ENCODE data around the gene CHERP.

The CHERP gene, protein sequence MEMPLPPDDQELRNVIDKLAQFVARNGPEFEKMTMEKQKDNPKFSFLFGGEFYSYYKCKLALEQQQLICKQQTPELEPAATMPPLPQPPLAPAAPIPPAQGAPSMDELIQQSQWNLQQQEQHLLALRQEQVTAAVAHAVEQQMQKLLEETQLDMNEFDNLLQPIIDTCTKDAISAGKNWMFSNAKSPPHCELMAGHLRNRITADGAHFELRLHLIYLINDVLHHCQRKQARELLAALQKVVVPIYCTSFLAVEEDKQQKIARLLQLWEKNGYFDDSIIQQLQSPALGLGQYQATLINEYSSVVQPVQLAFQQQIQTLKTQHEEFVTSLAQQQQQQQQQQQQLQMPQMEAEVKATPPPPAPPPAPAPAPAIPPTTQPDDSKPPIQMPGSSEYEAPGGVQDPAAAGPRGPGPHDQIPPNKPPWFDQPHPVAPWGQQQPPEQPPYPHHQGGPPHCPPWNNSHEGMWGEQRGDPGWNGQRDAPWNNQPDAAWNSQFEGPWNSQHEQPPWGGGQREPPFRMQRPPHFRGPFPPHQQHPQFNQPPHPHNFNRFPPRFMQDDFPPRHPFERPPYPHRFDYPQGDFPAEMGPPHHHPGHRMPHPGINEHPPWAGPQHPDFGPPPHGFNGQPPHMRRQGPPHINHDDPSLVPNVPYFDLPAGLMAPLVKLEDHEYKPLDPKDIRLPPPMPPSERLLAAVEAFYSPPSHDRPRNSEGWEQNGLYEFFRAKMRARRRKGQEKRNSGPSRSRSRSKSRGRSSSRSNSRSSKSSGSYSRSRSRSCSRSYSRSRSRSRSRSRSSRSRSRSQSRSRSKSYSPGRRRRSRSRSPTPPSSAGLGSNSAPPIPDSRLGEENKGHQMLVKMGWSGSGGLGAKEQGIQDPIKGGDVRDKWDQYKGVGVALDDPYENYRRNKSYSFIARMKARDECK

DNA sequence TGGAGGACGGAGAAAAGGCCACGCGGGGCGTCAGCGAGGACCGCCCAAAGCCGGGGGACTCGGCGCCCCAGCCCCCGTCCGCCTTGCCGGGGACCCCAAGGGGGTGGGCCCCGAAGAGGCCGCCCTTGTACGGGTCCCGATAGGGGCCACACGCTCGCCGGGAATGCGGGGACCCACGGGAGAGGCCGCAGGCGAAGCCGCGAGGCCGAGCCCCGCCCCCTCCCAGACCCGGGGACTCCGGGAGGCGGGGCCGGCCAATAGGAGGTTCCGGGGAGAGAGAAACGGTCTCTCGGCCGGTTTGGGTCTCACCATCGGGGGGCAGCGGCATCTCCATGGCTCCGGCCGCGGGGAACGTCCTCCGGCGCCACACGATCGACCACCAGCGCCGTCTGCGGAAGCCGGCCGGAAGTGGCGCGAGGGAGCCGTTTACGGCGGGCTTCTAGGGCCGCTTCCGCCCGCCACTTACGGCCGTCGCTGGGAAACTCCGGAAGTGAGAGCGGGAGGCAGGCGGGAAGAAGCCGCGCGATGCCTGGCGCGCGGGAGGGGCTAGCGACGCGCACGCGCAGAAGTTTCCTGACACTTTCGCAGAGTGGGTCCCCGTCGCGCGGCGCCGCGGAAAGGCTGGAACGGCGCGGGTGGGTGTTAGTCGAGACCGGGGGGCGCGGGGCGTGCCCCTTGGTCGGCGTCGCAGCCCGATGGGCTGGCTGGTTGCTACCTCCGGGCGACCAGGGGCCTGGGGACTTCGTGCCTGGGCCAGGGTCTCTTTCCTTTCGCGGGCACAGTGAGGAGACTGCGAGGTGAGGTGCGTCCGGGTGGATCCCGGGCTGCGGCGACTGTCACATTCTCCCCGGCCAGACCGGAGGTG lies at the start of gene CHERP:
TSS of gene CHERP (minus strand) at position 393 of the 865 bp plus-strand sequence. CDS start at position 334, 59 bp downstream.
- Histone ChIP-seq H3K36me3 (ENCODE audit: insufficient read depth, low read length) (peaks cover 12% of the 10 kb centered on the region), H3K4me1 (ENCODE audit: insufficient read depth, low read length) (0 out of 2 replicates have a peak, but pooled peaks cover 4% of the 10 kb centered on the region), H3K9me3 (ENCODE audit: control insufficient read depth, insufficient read depth, low read length) (no peaks in the 10 kb centered on the region), H3K9ac (ENCODE audit: low read depth, low read length) (peak within 1 kb of the TSS; percentile 100)

DNA sequence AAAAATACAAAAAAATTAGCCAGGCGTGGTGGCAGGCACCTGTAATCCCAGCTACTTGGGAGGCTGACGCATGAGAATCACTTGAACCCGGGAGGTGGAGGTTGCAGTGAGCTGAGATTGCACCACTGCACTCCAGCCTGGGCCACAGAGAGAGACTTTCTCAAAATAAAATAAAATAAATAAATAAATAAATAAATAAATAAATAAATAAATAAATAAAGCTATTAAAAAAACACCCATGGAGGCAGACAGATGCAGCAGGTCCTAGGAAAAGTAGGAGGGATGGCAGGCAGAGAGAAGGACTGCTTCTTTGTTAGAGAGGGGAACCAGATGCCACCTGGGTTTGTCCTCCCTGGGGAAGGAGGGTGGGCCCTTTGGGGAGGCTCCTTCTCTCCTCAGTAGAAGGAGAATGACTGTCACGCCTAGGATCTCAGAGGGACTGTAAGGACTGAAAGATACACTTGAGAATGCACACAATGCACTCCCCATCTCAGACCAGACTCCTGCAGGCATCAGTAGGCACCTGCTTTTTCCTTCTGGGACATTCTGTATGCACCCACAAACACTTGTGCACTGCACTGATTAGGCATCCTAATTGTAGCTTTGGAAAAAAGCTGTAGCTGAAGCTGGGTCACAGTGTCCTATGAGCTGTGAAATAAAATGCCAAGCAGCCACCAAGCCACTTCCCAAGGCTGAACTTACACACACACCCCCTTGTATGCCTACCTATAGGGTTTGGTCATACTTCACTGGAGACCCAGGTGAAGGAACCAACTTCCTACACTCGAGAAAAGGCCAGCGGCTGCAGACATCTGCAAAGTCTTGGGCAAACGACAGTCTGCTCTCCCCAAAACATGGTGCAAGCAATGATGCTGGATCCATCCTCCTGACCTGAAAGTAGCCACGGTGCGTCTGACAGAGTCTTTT lies 48.9 kb upstream of the CHERP start:
- H3K36me3 ChIP-seq (ENCODE audit: insufficient read depth, low read length) = 0 out of 2 replicates have a peak, but pooled peaks cover 2% of the 10 kb centered on the region
- H3K9me3 ChIP-seq (ENCODE audit: control insufficient read depth, insufficient read depth, low read length) = no peaks in the 10 kb centered on the region
- H3K4me1 ChIP-seq (ENCODE audit: insufficient read depth, low read length) = peaks cover 31% of the 10 kb centered on the region
- no peak overlapping the region for H3K9ac ChIP-seq (ENCODE audit: low read depth, low read length)

DNA sequence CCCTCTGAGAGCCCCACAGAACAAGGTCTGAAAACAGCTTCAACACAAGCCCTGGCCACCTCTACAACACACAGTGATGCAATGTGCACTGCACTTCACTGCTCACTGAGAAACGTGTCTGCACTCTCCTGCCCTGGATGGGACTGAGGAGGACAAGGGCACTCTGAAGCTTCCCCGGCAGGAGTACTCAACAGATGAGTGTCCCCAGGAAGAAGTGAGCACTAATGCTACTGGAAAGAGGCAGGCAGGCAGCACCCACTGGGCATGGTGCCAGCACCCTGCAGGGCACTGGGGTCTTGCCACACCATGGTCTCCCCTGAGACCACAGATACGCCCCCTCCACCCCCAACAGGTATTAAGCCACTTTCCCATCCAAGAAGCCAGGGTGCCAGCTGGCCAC lies 47.7 kb upstream of the CHERP start:
- no peak overlapping the region for H3K9ac ChIP-seq (ENCODE audit: low read depth, low read length)
- peaks cover 42% of the 10 kb centered on the region for H3K4me1 ChIP-seq (ENCODE audit: insufficient read depth, low read length)
- H3K9me3 ChIP-seq (ENCODE audit: control insufficient read depth, insufficient read depth, low read length) = no peaks in the 10 kb centered on the region
- no peaks in the 10 kb centered on the region for H3K36me3 ChIP-seq (ENCODE audit: insufficient read depth, low read length)

DNA sequence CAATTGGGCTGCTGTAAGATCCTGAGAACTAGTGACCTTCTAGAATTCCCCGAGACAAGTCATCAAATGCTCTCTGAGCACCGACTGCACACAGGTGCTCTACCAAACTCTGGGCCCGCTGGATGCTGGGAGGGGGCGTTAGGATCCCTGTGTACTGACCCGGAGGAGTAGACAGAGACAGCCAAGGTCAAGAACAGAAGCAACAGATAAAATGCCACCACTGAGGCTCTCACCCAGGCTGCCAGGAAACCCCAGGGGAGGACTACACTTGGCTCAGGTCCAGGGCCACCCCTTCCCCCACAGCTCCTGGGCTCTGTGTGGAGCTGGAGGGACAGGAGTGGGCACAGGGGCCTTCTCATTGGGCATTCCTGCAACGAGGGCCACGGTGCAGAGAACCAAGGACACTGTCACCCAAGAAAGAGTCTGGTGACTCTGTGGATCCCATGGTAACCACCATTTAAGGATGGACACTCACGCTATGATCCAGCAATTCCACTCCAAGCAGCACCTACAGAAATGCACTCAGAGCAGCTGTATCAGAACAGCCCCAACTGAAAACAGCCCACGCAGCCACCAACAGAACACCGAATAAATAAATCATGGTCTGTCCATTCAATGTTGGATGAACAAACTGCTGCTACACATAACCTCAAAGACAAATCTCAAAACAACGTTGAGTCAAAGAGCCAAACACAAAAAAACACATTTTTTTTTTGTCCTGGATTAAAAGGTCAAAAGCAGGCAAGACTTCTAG lies 46.8 kb upstream of the CHERP start:
- Histone ChIP-seq H3K9ac (ENCODE audit: low read depth, low read length) (no peak overlapping the region), H3K4me1 (ENCODE audit: insufficient read depth, low read length) (peaks cover 50% of the 10 kb centered on the region), H3K9me3 (ENCODE audit: control insufficient read depth, insufficient read depth, low read length) (no peaks in the 10 kb centered on the region), H3K36me3 (ENCODE audit: insufficient read depth, low read length) (no peaks in the 10 kb centered on the region)

DNA sequence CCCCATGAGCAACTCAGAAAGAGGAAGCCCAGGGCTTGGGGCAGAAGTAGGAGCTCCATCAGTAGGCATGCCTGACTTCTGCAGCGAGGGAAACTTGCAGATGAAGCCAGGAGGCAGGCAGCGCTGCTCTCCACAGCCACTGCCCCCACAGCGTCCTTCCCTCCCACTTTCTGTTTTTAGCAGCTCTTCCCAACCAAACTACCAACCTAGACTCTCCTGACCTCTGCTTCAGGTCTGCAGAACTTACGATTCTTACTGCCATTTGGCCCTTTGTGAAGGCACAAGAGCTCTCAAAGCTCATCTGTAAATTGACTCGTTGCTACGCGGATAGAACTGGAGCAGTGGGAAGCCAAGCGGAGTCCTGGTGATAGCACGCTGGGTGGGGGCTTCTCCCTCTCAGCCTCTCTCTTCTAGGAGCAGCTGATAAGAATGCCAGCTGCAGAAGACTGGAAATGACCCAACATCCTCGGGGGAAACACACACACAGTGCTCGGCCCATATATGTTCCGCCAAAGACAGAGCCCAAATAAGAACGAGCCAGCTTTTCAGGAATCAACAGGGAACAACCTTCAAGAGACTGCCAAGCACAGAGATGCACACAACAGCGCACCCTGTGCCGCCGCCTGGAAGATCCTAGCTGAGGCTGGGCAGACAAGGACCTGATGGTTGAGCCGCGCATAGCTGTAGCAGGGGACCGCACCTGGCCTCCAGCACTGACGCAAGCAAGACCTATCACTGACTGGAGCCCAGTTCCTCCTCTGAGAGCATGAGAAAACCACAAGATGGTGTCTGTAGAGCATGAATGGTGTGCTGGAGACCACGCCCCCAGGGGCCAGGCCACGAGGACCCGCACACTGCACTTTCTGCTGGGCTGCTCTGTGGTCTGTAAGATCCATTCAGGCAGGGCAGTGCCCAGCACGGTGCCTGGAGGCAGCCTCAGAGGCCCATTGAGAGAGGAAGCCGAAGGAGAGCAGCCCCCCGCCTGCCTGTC lies 45.9 kb upstream of the CHERP start:
- Histone ChIP-seq H3K9ac (ENCODE audit: low read depth, low read length) (no peak overlapping the region), H3K4me1 (ENCODE audit: insufficient read depth, low read length) (peaks cover 55% of the 10 kb centered on the region), H3K9me3 (ENCODE audit: control insufficient read depth, insufficient read depth, low read length) (no peaks in the 10 kb centered on the region), H3K36me3 (ENCODE audit: insufficient read depth, low read length) (no peaks in the 10 kb centered on the region)

DNA sequence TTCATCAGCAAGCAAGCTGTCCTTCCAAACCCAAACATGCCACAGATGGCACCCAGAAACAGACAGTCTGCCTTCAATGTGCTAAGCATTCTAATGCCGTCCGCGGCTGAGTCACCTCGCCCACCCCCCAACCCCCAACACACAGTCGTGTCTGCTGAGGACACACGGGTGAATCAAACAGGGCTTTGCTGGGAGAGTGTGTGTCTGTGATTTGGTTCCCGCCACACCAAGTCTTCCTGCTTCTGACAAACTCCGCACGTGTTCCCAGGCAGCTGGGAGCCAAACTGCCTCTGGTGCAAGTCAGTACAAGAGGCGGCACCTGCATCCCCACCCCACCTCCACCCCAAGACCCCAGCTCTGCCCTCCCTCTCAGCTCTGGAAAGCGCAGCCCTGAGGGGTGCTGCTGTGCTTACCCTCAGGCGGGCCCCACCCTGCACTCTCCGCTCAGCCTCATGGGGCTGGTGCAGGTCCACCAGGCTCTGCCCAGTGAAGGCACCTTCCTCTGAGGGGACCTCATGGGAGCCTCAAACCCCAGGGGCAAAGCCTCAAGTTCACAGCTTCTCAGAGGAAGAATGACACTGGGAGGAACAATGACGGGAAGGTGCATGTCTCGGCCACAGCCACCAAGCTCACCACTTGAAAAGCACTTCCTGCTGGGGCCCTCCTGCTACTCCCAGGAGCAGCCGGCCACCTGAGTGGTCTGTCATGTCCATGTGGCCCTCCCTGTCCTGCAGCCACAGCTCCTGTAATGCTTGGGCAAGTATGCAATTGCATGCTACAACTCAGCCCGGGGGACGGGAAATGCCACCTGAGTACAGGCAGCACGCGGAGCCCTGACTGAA lies 45.0 kb upstream of the CHERP start:
- H3K36me3 ChIP-seq (ENCODE audit: insufficient read depth, low read length) = no peaks in the 10 kb centered on the region
- H3K9ac ChIP-seq (ENCODE audit: low read depth, low read length) = no peak overlapping the region
- H3K9me3 ChIP-seq (ENCODE audit: control insufficient read depth, insufficient read depth, low read length) = no peaks in the 10 kb centered on the region
- H3K4me1 ChIP-seq (ENCODE audit: insufficient read depth, low read length) = peaks cover 55% of the 10 kb centered on the region

DNA sequence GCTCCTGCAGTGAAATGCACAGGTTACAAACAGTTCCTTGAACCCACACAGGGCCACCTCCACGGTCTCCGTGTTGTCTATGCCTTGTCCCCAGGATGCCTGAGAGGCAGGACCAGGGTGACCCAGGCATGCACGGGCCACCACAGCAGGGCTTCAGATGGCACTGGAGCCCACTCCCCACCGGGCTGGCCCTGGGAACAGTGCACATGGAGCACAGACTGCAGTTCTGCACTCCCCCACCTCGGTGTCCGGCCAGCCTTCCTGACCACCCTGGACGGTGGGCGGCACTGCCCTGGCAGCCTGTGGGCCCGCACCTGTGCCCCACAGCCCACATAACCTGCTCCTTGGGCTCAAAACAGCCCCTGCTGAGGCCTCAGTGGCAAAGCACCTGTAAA lies 44.2 kb upstream of the CHERP start:
- Histone ChIP-seq H3K9me3 (ENCODE audit: control insufficient read depth, insufficient read depth, low read length) (no peaks in the 10 kb centered on the region), H3K9ac (ENCODE audit: low read depth, low read length) (no peak overlapping the region)

DNA sequence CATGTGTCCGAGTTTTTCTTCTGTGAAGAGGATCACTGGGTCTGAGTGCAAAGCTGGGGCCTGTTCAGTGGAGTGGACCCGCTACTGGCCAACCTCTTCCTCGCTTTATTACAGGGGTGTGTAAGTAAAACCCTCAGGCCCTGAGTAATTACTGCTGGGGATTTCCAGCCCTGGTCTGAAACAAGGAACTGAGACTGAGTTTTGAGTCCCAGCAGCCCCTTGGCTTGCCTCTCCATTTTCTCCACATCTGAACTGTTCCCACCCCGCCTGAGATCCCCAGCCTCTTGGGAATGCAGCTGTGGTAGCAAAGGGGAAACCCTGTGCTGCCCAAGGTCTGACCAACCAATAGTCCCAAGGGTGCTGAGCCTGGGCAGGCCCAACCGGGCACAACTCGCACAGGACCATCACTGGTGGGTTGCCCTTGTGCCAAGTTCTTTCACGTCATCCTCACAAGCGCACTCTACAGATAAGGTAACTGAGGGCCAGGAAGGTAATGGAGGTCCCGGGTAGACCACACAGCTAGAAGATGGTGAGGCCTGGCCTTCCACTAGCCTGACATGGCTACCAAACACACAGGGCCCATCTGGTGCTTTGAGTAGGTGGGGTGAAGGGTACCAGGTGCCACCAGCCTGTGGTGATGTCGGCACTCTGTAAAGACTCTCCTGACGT lies 43.7 kb upstream of the CHERP start:
- H3K36me3 ChIP-seq (ENCODE audit: insufficient read depth, low read length) = no peaks in the 10 kb centered on the region
- H3K4me1 ChIP-seq (ENCODE audit: insufficient read depth, low read length) = peaks cover 55% of the 10 kb centered on the region
- H3K9ac ChIP-seq (ENCODE audit: low read depth, low read length) = no peak overlapping the region

More for the DNA sequence above, 44.2 kb upstream of the CHERP start:
- peaks cover 55% of the 10 kb centered on the region for H3K4me1 ChIP-seq (ENCODE audit: insufficient read depth, low read length)
- no peaks in the 10 kb centered on the region for H3K36me3 ChIP-seq (ENCODE audit: insufficient read depth, low read length)

DNA sequence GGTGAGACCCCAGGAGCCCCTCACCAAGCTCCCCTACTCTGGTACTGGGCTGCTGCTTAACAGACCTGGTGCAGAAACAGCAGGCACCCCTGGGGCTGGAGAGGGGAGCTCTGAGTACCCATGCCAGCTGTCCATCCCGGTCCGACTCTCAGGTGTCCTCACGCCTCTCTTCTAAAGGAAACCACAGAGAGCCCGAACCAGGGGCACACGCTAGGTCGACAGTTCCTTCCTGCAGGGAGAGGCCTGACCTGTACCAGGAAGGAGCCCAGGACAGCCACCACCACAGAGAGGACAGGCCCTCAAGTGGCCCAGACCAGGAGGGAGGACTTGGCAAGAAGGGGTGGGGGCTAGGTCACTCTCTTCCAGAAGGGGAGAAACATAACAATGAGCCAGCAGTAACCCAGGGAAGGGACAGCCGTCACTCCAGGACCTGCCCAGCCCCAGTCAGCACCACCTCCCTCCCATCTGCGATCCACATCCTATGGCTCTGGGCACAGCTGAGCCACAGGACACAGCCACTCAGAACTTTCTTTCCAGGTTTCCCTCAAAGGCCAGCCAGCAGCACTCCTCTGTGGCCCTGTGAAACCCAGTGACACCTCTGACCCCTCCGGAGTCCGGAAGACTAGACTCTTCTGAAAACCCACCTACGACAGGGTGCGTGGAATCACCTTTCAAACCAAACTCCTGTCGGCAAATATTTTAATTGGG lies 43.0 kb upstream of the CHERP start:
- H3K4me1 ChIP-seq (ENCODE audit: insufficient read depth, low read length) = peaks cover 55% of the 10 kb centered on the region
- no peaks in the 10 kb centered on the region for H3K9me3 ChIP-seq (ENCODE audit: control insufficient read depth, insufficient read depth, low read length)
- no peak overlapping the region for H3K9ac ChIP-seq (ENCODE audit: low read depth, low read length)
- H3K36me3 ChIP-seq (ENCODE audit: insufficient read depth, low read length) = no peaks in the 10 kb centered on the region

More for the DNA sequence above, 43.7 kb upstream of the CHERP start:
- no peaks in the 10 kb centered on the region for H3K9me3 ChIP-seq (ENCODE audit: control insufficient read depth, insufficient read depth, low read length)

DNA sequence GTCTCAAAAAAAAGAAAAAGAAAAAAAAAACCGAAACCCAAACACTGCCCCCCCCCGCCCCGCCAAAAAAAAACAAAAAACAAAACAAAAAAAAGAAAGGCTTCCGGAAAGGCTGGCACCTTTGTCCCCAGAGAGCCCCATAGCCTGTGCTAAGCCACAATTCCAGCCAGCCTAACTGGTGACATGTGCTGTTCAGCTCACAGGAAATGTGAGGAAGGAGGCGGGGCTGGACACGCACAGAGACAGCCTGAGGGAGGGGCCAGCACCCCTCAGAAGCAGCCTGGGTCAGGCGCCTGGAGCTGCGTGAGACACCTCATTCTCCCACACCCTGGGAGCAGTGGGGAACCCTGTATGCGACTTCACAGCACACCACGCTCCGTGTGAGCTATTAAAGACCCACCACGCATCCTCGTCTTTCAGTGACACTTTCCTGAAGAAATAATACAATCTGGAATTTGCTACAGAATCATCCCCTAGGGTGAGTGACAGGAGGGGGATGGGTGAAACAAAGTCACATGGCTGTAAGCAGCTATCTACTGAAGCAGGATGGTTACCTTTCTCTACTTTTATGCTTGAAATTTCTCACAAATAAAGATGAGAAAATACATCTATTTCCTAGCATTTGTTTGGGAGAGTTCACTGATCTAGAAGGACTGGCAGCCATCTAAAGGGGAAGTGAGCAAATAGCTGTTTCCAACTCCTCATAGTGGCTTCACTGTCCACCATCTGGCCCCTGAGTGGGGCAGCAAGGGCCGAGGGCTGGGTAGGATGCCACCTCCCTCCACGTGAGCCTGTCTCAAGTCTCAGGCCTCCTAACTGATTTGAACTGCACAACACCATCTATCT lies 42.2 kb upstream of the CHERP start:
- H3K4me1 ChIP-seq (ENCODE audit: insufficient read depth, low read length) = peaks cover 55% of the 10 kb centered on the region
- H3K36me3 ChIP-seq (ENCODE audit: insufficient read depth, low read length) = no peaks in the 10 kb centered on the region; the same call in 1 of the 2 replicates
- H3K9me3 ChIP-seq (ENCODE audit: control insufficient read depth, insufficient read depth, low read length) = no peaks in the 10 kb centered on the region
- peak overlapping the region; percentile 43; the same call in 1 of the 2 replicates for H3K9ac ChIP-seq (ENCODE audit: low read depth, low read length)

All from ES-I3 (cell line).